GM23338 (cell line): ENCODE results near the gene ZNF230. TPM values are rescaled to one million over a fixed set of nuclear protein-coding genes. Genes with fewer than 3 reads are reported as not detected.

Experiments used
- ATAC-seq: fragments of 200-7000 bp; cut with Tn5 transposase; 3 replicates; pipeline ENCODE4 v1.9.1; 2020
- DNase-seq: peaks from one replicate; pipeline ENCODE4 v3.0.0-alpha.2; 2015; ENCODE audit warnings: low spot score
- H2AFZ ChIP-seq: fragments of 200-600 bp; sonication (generic); 2 replicates; pipeline ENCODE4 v1.8.0; 2016; ENCODE audit warnings: antibody characterized with exemption, mild to moderate bottlenecking, moderate library complexity
- H3F3A ChIP-seq: fragments of 200-600 bp; sonication (generic); replicated peaks from 2 replicates; pipeline ENCODE4 v1.8.0; 2017; ENCODE audit warnings: antibody characterized with exemption, mixed run types, low read depth
- H3K27ac ChIP-seq: fragments of 200-600 bp; sonication (generic); 2 replicates; pipeline ENCODE4 v1.6.1; 2016; ENCODE audit warnings: low read depth
- H3K27me3 ChIP-seq: fragments of 200-600 bp; sonication (generic); 2 replicates; pipeline ENCODE4 v1.8.0; 2016; ENCODE audit warnings: mild to moderate bottlenecking, mixed run types, moderate library complexity; ENCODE audit not compliant: insufficient read depth
- H3K36me3 ChIP-seq: fragments of 200-600 bp; sonication (generic); 2 replicates; pipeline ENCODE4 v1.8.0; 2016; ENCODE audit warnings: mild to moderate bottlenecking; ENCODE audit not compliant: insufficient read depth
- H3K4me1 ChIP-seq: fragments of 200-600 bp; sonication (generic); 2 replicates; pipeline ENCODE4 v1.8.0; 2016; ENCODE audit warnings: mild to moderate bottlenecking, moderate library complexity; ENCODE audit not compliant: insufficient read depth
- H3K4me2 ChIP-seq: fragments of 200-600 bp; sonication (generic); 2 replicates; pipeline ENCODE4 v1.7.1; 2017; ENCODE audit warnings: mixed run types
- H3K4me3 ChIP-seq: fragments of 200-600 bp; sonication (generic); 2 replicates; pipeline ENCODE4 v1.6.1; 2016; ENCODE audit warnings: mixed run types
- H3K79me2 ChIP-seq: fragments of 200-600 bp; sonication (generic); replicated peaks from 2 replicates; pipeline ENCODE4 v1.8.0; 2017; ENCODE audit warnings: mild to moderate bottlenecking; ENCODE audit not compliant: insufficient read depth
- H3K9me2 ChIP-seq: fragments of 200-600 bp; sonication (generic); 2 replicates; pipeline ENCODE4 v1.8.0; 2017; ENCODE audit not compliant: insufficient read depth
- H4K20me1 ChIP-seq: fragments of 200-600 bp; sonication (generic); replicated peaks from 2 replicates; pipeline ENCODE4 v1.8.0; 2017; ENCODE audit warnings: mild to moderate bottlenecking; ENCODE audit not compliant: insufficient read depth
- H3K27ac Mint-ChIP-seq: 2 replicates; pipeline ENCODE4 v1.8.0; 2020; ENCODE audit warnings: inconsistent platforms, mild to moderate bottlenecking, moderate library complexity, mixed read lengths
- H3K27me3 Mint-ChIP-seq: 3 replicates; pipeline ENCODE4 v1.8.0; 2022; ENCODE audit warnings: low read depth, mild to moderate bottlenecking, moderate library complexity, mixed read lengths, inconsistent platforms; ENCODE audit not compliant: insufficient read depth, poor library complexity
- H3K36me3 Mint-ChIP-seq: 3 replicates; pipeline ENCODE4 v1.8.0; 2021; ENCODE audit warnings: low read depth, mild to moderate bottlenecking, inconsistent platforms, moderate library complexity, mixed read lengths
- H3K4me1 Mint-ChIP-seq: 3 replicates; pipeline ENCODE4 v1.8.0; 2020; ENCODE audit warnings: mild to moderate bottlenecking, inconsistent platforms, mixed read lengths
- H3K4me3 Mint-ChIP-seq: 3 replicates; pipeline ENCODE4 v1.8.0; 2021; ENCODE audit warnings: moderate library complexity, mild to moderate bottlenecking, inconsistent platforms, mixed read lengths
- H3K9me3 Mint-ChIP-seq: 3 replicates; pipeline ENCODE4 v1.8.0; 2020; ENCODE audit warnings: moderate library complexity, mild to moderate bottlenecking, inconsistent platforms, mixed read lengths
- EZH2 ChIP-seq: fragments of 200-600 bp; sonication (generic); IDR thresholded peaks from one replicate; pipeline ENCODE4 v1.8.0; 2017; ENCODE audit warnings: antibody characterized with exemption, mild to moderate bottlenecking, low read depth; ENCODE audit not compliant: unreplicated experiment
- EZH2phosphoT487 ChIP-seq: fragments of 200-600 bp; sonication (generic); IDR thresholded peaks from one replicate; pipeline ENCODE4 v1.8.1; 2018; ENCODE audit warnings: antibody characterized with exemption; ENCODE audit not compliant: unreplicated experiment
- JUNB ChIP-seq: IDR thresholded peaks from one replicate; pipeline ENCODE4 v1.6.1; 2016; ENCODE audit warnings: antibody characterized with exemption; ENCODE audit not compliant: unreplicated experiment
- NANOG ChIP-seq: IDR thresholded peaks from 2 replicates; pipeline ENCODE4 v1.6.1; 2016; ENCODE audit warnings: antibody characterized with exemption, borderline replicate concordance
- POLR2AphosphoS5 ChIP-seq: IDR thresholded peaks from 2 replicates; pipeline ENCODE4 v1.6.1; 2016; ENCODE audit warnings: antibody characterized with exemption, low read depth
- STAT1 ChIP-seq: IDR thresholded peaks from one replicate; pipeline ENCODE4 v1.6.1; 2016; ENCODE audit warnings: antibody characterized with exemption; ENCODE audit not compliant: unreplicated experiment
- ZNF114 ChIP-seq: fragments of 250-450 bp; sonication (Bioruptor Pico); IDR thresholded peaks from 2 replicates; pipeline ENCODE4 v1.5.0; 2020; ENCODE audit warnings: mild to moderate bottlenecking, moderate library complexity
- polyA plus RNA-seq: library from polyadenylated mRNA; unstranded; fragments of >200 nt; fragmentation: Nextera tagmentation; extraction: Ambion mirVana; gene quantifications from 2 replicates; pipeline ENCODE4 v1.2.1, GENCODE V29; 2016
- total RNA-seq: library from RNA; depleted of rRNA; stranded (reverse); fragments of >200 nt; shearing (Covaris generic); gene quantifications from 2 replicates; pipeline ENCODE4 v1.2.3, GENCODE V29; 2014
- TF ChIP-seq, protein P1 (sequence below), 2 experiments: fragments of 200-600 bp in 1 of 2; sonication (generic) in 1 of 2; conservative IDR thresholded peaks; 2 replicates each; pipeline versions ENCODE4 v1.5.1 to v1.6.1; 2016 to 2017; ENCODE audit warnings: antibody characterized with exemption in 2 of 2, low read depth in 2 of 2, mild to moderate bottlenecking in 2 of 2, moderate library complexity in 1 of 2
- TF ChIP-seq, protein P2 (sequence below): IDR thresholded peaks from one replicate; pipeline ENCODE4 v1.6.1; 2018; ENCODE audit warnings: antibody characterized with exemption; ENCODE audit not compliant: unreplicated experiment
- TF ChIP-seq, protein P3 (sequence below): IDR thresholded peaks from 2 replicates; pipeline ENCODE4 v1.6.1; 2016; ENCODE audit warnings: antibody characterized with exemption

The ZNF230 gene
- total and polyA plus RNA-seq, 2 experiments from 2014 or later: 1.8 to 2.2 TPM

DNA sequence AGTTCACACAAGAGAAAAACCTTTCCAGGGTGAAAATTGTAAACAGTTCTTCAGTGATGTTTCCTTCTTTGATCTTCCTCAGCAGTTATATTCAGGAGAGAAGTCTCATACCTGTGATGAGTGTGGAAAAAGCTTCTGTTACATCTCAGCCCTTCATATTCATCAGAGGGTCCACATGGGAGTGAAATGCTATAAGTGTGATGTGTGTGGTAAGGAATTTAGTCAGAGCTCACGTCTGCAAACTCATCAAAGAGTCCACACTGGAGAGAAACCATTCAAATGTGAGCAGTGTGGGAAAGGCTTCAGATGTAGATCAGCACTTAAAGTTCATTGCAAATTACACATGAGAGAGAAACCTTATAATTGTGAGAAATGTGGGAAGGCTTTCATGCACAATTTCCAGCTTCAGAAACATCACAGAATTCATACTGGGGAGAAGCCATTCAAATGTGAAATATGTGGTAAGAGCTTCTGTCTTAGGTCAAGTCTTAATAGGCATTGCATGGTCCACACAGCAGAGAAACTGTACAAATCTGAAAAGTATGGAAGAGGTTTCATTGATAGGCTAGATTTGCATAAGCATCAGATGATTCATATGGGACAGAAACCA, 29.3 kb downstream of the ZNF230 start:
- H3K36me3 Mint-ChIP-seq: peaks cover 83% of the 10 kb centered on the region
- peaks cover 4% of the 10 kb centered on the region for H3K27me3 Mint-ChIP-seq
- Histone ChIP-seq H3K4me3 (peak overlapping the region; percentile 20; the same call in 1 of the 2 replicates), H3K9me2 (no peaks in the 10 kb centered on the region), H3F3A (no peaks in the 10 kb centered on the region), H3K36me3 (peaks cover 48% of the 10 kb centered on the region), H2AFZ (no peak overlapping the region), H3K4me2 (no peak overlapping the region), H3K4me1 (no peaks in the 10 kb centered on the region), H4K20me1 (no peaks in the 10 kb centered on the region), H3K27me3 (no peaks in the 10 kb centered on the region), H3K79me2 (no peaks in the 10 kb centered on the region), H3K27ac (no peak overlapping the region)
- H3K4me1 Mint-ChIP-seq: no peaks in the 10 kb centered on the region; the same call in 2 of the 3 replicates
- ATAC-seq: no peak
- peaks cover 75% of the 10 kb centered on the region for H3K9me3 Mint-ChIP-seq
- TF ChIP-seq STAT1 (no peak), EZH2phosphoT487 (no peak), ZNF114 (CRISPR knock-in tag) (no peak), EZH2 (no peak)
- TF ChIP-seq, protein P1, sequence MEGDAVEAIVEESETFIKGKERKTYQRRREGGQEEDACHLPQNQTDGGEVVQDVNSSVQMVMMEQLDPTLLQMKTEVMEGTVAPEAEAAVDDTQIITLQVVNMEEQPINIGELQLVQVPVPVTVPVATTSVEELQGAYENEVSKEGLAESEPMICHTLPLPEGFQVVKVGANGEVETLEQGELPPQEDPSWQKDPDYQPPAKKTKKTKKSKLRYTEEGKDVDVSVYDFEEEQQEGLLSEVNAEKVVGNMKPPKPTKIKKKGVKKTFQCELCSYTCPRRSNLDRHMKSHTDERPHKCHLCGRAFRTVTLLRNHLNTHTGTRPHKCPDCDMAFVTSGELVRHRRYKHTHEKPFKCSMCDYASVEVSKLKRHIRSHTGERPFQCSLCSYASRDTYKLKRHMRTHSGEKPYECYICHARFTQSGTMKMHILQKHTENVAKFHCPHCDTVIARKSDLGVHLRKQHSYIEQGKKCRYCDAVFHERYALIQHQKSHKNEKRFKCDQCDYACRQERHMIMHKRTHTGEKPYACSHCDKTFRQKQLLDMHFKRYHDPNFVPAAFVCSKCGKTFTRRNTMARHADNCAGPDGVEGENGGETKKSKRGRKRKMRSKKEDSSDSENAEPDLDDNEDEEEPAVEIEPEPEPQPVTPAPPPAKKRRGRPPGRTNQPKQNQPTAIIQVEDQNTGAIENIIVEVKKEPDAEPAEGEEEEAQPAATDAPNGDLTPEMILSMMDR (conservative IDR thresholded peaks at IDR 0.05; ENCODE audit: low read depth in 2 of 2): no peak
- TF ChIP-seq, protein P2, sequence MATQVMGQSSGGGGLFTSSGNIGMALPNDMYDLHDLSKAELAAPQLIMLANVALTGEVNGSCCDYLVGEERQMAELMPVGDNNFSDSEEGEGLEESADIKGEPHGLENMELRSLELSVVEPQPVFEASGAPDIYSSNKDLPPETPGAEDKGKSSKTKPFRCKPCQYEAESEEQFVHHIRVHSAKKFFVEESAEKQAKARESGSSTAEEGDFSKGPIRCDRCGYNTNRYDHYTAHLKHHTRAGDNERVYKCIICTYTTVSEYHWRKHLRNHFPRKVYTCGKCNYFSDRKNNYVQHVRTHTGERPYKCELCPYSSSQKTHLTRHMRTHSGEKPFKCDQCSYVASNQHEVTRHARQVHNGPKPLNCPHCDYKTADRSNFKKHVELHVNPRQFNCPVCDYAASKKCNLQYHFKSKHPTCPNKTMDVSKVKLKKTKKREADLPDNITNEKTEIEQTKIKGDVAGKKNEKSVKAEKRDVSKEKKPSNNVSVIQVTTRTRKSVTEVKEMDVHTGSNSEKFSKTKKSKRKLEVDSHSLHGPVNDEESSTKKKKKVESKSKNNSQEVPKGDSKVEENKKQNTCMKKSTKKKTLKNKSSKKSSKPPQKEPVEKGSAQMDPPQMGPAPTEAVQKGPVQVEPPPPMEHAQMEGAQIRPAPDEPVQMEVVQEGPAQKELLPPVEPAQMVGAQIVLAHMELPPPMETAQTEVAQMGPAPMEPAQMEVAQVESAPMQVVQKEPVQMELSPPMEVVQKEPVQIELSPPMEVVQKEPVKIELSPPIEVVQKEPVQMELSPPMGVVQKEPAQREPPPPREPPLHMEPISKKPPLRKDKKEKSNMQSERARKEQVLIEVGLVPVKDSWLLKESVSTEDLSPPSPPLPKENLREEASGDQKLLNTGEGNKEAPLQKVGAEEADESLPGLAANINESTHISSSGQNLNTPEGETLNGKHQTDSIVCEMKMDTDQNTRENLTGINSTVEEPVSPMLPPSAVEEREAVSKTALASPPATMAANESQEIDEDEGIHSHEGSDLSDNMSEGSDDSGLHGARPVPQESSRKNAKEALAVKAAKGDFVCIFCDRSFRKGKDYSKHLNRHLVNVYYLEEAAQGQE: no peak
- TF ChIP-seq, protein P3, sequence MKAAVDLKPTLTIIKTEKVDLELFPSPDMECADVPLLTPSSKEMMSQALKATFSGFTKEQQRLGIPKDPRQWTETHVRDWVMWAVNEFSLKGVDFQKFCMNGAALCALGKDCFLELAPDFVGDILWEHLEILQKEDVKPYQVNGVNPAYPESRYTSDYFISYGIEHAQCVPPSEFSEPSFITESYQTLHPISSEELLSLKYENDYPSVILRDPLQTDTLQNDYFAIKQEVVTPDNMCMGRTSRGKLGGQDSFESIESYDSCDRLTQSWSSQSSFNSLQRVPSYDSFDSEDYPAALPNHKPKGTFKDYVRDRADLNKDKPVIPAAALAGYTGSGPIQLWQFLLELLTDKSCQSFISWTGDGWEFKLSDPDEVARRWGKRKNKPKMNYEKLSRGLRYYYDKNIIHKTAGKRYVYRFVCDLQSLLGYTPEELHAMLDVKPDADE: no peak
- no peak overlapping the region for H3K4me3 Mint-ChIP-seq
- no peak for DNase-seq
- H3K27ac Mint-ChIP-seq: no peak overlapping the region

DNA sequence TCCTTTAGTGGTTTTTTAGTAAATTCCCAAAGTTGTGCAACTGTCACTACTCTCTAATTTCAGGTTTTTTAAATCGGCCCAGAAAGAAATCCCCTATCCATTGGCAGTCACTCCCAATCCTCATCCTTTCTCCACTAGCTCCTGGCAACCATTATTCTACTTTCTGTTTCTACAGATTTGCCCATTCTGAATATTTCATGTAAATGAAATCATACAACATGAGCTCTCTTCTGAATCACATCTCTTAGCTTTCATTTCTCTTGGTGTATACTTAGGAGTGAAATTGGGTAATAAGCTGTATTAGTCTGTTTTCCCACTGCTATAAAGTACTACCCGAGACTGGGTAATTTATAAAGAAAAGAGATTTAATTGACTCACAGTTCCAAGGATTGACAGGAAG, 39.4 kb downstream of the ZNF230 start:
- no peak overlapping the region for H3K4me3 Mint-ChIP-seq
- no peak overlapping the region for H3K27ac Mint-ChIP-seq
- H2AFZ ChIP-seq: no peak overlapping the region
- H3K4me2 ChIP-seq: no peak overlapping the region
- no peaks in the 10 kb centered on the region for H3F3A ChIP-seq
- H3K36me3 ChIP-seq: no peaks in the 10 kb centered on the region
- no peak overlapping the region for H3K27ac ChIP-seq
- no peak overlapping the region for H3K4me3 ChIP-seq
- no peaks in the 10 kb centered on the region for H3K79me2 ChIP-seq
- no peak for DNase-seq
- no peaks in the 10 kb centered on the region for H3K4me1 Mint-ChIP-seq
- peaks cover 53% of the 10 kb centered on the region for H3K9me3 Mint-ChIP-seq
- H3K36me3 Mint-ChIP-seq: no peaks in the 10 kb centered on the region
- H3K27me3 ChIP-seq: no peaks in the 10 kb centered on the region; the same call in 1 of the 2 replicates
- peaks cover 2% of the 10 kb centered on the region for H3K27me3 Mint-ChIP-seq
- H4K20me1 ChIP-seq: no peaks in the 10 kb centered on the region
- H3K9me2 ChIP-seq: no peaks in the 10 kb centered on the region
- no peak for ATAC-seq
- H3K4me1 ChIP-seq: no peaks in the 10 kb centered on the region
- TF ChIP-seq POLR2AphosphoS5 (no peak), JUNB (no peak), NANOG (no peak)
- TF ChIP-seq, protein P1 (conservative IDR thresholded peaks at IDR 0.05; ENCODE audit: low read depth in 2 of 2): no peak
- TF ChIP-seq, protein P2: no peak
- TF ChIP-seq, protein P3: no peak
